Thoracic aorta (tissue), 2 donors: ENCODE results near the gene CHMP6. TPM values are rescaled to one million over a fixed set of nuclear protein-coding genes. Genes with fewer than 3 reads are reported as not detected.
A peak's percentile ranks its signal among the peaks of the same experiment; 100 is the strongest.

Source experiments
- ATAC-seq: fragments of 150-250 bp; one replicate; pipeline ENCODE4 v1.8.0; 2017; ENCODE audit warnings: low read depth; ENCODE audit not compliant: insufficient number of reproducible peaks, low FRiP score
- DNase-seq: peaks from one replicate; pipeline ENCODE4 v3.0.0-alpha.2; 2020; ENCODE audit warnings: low spot score
- H3K27ac ChIP-seq, 2 donors: fragments of 200-600 bp; sonication (generic); 1 replicate in 1 of 2; 2 replicates in 1 of 2; pipeline ENCODE4 v1.5.1; 2016; ENCODE audit warnings: mild to moderate bottlenecking in 2 of 2, moderate library complexity in 2 of 2
- H3K27me3 ChIP-seq: fragments of 200-600 bp; sonication (generic); replicated peaks from 2 replicates; pipeline ENCODE4 v1.6.0; 2016; ENCODE audit warnings: mild to moderate bottlenecking; ENCODE audit not compliant: insufficient read depth
- H3K36me3 ChIP-seq: fragments of 200-600 bp; sonication (generic); one replicate; pipeline ENCODE4 v1.5.1; 2016
- H3K4me1 ChIP-seq, 2 donors: fragments of 200-600 bp; sonication (generic); 1 replicate in 1 of 2; 2 replicates in 1 of 2; pipeline versions ENCODE4 v1.5.1 to v1.6.0; 2016; ENCODE audit warnings: low read depth in 2 of 2, mild to moderate bottlenecking in 1 of 2; ENCODE audit not compliant: control insufficient read depth in 1 of 2
- H3K4me3 ChIP-seq: fragments of 200-600 bp; sonication (generic); 2 replicates; pipeline ENCODE4 v1.5.1; 2016; ENCODE audit warnings: mild to moderate bottlenecking
- H3K9me3 ChIP-seq: fragments of 200-600 bp; sonication (generic); 2 replicates; pipeline ENCODE4 v1.5.1; 2016
- CTCF ChIP-seq: fragments of 200-600 bp; sonication (generic); IDR thresholded peaks from one replicate; pipeline ENCODE4 v1.5.1; 2019; ENCODE audit warnings: antibody characterized with exemption
- total RNA-seq, 2 donors: library from RNA; depleted of rRNA; stranded (reverse); fragments of >200 nt; gene quantifications; one replicate each; pipeline versions ENCODE4 v1.1.0 to v1.2.3, GENCODE V29; 2016

CHMP6 gene
- total RNA-seq, 2 donors from 2014 or later, result 20.2 to 38.0 TPM

GRCh38 chr17:81000334-81000630 is 8.6 kb downstream of the CHMP6 start:
- TF ChIP-seq CTCF, result no peak
- H3K36me3 ChIP-seq, result peaks cover 42% of the 10 kb centered on the region
- H3K4me3 ChIP-seq, result no peak overlapping the region
- DNase-seq (no peak), ATAC-seq (no peak)
- peaks cover 7 to 14% of the 10 kb centered on the region in 2 donors for H3K4me1 ChIP-seq
- H3K27me3 ChIP-seq, result no peaks in the 10 kb centered on the region
- H3K9me3 ChIP-seq, result no peaks in the 10 kb centered on the region
- H3K27ac ChIP-seq, result no peak overlapping the region

DNA sequence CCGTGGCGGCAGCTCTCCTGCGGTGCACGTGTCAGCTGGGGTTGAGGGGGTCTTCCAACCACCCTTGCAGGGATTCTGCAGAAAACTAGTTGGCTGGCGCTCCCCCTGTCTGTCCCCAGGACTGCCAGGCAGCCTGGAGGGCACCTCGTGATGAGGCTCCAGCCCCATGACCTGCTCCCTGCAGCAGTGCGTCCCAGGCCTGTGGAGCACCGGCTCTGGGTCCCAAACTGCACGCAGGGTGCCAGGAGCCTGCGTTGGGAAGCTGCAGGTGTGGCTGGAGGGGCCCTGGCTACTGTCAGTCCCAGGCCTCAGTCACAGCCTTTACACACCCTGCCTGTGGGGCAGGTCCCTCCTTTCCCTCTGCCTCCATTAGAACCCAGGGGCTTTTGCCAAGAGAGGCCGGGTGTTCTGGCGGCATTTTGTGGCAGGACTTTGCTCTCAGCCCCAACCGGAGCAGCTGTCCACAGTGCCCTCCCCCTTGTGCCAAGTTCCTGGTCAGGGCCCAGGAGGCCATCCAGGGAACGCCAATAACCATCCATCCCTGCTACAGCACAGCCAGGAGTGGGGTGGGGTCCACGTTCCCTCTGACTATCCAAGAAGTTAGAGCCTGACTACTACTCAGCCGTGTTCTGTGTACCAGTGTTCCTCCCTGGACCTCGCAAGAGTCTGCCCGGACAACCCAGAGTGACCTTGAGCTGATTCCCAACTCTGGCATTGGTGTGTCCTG is 9.2 kb downstream of the CHMP6 start:
- Histone ChIP-seq H3K27ac (no peak overlapping the region), H3K27me3 (no peaks in the 10 kb centered on the region), H3K36me3 (peaks cover 37% of the 10 kb centered on the region), H3K4me3 (no peak overlapping the region), H3K9me3 (no peaks in the 10 kb centered on the region), H3K4me1 (peaks cover 7 to 14% of the 10 kb centered on the region in 2 donors)
- no peak for DNase-seq
- TF ChIP-seq CTCF, result no peak
- ATAC-seq, result no peak

- Histone ChIP-seq H3K27ac (no peak overlapping the region), H3K27me3 (no peaks in the 10 kb centered on the region), H3K4me1 (peaks cover 7 to 14% of the 10 kb centered on the region in 2 donors), H3K36me3 (peaks cover 28% of the 10 kb centered on the region), H3K4me3 (no peak overlapping the region), H3K9me3 (no peaks in the 10 kb centered on the region)
- no peak for ATAC-seq
- DNase-seq, result no peak
- TF ChIP-seq CTCF, result no peak
Measured at GRCh38 chr17:81002013-81002384, 10.4 kb downstream of the CHMP6 start.

DNA sequence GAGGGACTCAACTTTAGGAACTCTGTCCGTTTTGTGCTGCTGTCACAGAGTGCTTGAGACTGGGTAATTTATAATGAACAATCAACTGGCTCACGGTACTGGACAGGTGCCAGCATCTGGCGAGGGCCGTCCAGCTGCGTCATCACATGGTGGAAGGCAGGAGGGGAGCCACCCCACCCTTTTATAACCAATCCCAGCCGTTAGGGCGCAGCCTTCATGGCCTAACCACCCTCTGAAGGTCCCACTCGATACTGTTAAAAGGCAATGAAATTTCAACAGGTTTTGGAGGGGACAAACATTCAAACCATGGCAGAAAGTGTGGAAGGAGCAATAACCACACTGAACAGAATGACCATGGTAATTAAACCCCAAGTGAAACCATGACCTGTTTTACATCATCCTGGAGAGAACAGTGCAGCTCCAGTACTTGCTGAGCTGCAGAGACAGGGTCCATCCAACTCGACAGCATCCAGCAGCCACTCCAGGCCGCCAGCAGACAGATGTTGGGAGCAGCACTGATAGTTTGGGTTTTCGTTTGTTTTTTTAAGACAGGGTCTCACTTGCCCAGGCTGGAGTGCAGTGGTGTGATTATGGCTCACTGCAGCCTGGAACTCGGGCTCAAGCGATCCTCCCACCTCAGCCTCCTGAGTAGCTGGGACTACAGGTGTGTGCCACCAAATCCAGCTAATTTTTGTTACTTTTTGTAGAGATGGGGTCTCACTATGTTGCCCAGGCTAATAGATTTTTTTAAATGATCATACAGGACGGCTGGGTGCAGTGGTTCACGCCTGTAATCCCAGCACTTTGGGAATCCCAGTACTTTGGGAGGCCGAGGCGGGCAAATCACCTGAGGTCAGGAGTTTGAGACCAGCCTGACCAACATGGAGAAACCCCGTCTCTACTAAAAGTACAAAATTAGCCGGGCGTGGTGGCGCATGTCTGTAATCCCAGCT is 11.0 kb downstream of the CHMP6 start:
- ATAC-seq (no peak), DNase-seq (no peak)
- H3K27ac ChIP-seq, result no peak overlapping the region
- H3K4me1 ChIP-seq, result peaks cover 7 to 14% of the 10 kb centered on the region in 2 donors
- no peak overlapping the region for H3K4me3 ChIP-seq
- no peaks in the 10 kb centered on the region for H3K27me3 ChIP-seq
- H3K9me3 ChIP-seq, result no peaks in the 10 kb centered on the region
- H3K36me3 ChIP-seq, result peaks cover 21% of the 10 kb centered on the region
- no peak for TF ChIP-seq CTCF

GRCh38 chr17:81003711-81004475 is 12.3 kb downstream of the CHMP6 start:
- Histone ChIP-seq H3K36me3 (peaks cover 9% of the 10 kb centered on the region), H3K4me3 (peak overlapping the region; percentile 31), H3K4me1 (peaks cover 7 to 14% of the 10 kb centered on the region in 2 donors), H3K27ac (no peak overlapping the region), H3K27me3 (no peaks in the 10 kb centered on the region), H3K9me3 (no peaks in the 10 kb centered on the region)
- no peak for TF ChIP-seq CTCF
- DNase-seq, result no peak
- ATAC-seq, result no peak
